Glomerular visceral epithelial cell (primary cell): ENCODE results near the gene DTNA.
A peak's percentile ranks its signal among the peaks of the same experiment; 100 is the strongest.
"Not testable (repeated sequence)": the region's sequence is repeated elsewhere in the genome, so short reads cannot be mapped to it uniquely, and the experiment has no call there.

Experiments used
- DNase-seq: peaks from one replicate; pipeline ENCODE4 v3.0.0-alpha.2; 2016; ENCODE audit errors: extremely low spot score

The DTNA gene

DNA sequence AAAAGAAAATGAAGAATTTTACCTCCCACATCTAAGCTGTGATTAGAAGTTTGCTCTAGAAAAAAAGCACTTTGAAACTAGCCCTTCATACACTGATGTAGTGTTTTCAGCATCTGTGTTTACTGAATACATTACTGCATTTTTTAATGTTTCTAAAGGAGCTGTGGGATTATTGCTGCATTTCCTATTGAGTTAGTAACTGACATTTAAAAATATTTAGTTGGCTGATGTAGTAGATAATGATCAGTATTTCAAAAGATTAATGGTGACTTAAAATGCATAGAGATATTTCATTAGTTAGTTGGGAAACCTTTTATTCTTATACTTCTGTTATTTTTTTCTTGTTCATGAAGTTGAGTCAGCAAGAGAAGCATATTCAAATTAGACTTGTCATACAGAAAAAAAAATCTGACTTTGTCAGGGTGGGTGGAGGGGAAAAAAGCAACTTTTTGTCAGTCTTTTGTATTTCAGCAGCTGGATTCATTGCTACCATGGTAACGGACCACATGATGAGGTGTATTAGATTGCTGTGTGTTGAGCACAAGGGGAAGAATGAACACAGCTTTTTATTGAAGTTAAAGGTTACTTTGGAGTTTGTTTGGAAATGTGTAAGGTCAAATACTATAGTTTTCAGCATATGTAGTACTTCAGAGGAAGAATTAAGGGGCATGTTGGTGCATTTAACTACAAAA lies at the start of gene DTNA:
DTNA (plus strand) TSS at position 549 of the 692 bp plus-strand sequence. CDS start 45,679 bp downstream, outside the sequence.
- peak; percentile 85 for DNase-seq

DNA sequence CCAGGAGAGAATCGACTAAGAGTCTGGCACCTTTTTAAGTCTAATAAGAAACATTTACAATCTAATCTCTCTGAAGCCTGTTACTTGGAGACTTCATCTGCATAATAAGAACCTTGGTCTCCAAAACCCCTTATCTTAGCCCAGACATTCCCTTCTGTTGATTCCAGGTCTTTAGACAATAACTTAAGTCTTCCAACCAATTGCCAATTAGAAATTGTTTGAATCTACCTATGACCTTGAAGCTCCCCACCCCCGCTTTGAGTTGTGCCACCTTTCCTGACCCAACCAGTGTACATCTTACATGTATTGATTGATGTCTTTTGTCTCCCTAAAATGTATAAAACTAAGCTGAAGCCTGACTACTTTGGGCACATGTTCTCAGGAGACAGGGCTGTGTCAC lies 49.5 kb upstream of the DTNA start:
- DNase-seq = no peak

DNA sequence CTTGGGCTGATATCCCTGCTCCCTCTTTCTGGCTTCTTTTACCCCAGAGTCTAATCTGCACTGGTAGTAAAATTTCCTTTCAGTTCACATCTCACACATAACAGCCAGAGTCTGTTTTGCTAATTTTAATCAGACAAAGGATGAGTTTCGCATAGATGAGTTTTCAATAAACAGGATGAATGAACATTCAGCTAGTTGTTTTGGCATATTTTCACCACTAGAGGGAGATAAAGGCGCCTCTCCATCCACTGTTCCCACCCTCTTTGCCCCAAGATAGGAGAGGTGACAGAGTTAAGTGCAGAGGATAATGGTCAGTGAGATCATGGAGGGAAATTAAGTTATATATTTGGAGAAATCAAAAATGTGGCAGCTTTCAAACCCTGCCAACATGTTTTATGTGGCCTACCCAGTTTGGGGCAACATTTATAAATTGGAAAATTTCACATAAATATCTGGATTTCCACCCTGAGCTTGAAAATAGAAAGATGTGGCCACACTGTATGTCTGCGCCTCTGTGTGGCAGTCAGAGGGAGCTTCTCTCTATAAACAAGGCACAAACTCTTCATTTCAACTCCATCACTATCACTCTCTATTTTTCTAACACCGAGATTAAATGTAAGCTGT lies 48.5 kb upstream of the DTNA start:
- peak; percentile 66 for DNase-seq

DNA sequence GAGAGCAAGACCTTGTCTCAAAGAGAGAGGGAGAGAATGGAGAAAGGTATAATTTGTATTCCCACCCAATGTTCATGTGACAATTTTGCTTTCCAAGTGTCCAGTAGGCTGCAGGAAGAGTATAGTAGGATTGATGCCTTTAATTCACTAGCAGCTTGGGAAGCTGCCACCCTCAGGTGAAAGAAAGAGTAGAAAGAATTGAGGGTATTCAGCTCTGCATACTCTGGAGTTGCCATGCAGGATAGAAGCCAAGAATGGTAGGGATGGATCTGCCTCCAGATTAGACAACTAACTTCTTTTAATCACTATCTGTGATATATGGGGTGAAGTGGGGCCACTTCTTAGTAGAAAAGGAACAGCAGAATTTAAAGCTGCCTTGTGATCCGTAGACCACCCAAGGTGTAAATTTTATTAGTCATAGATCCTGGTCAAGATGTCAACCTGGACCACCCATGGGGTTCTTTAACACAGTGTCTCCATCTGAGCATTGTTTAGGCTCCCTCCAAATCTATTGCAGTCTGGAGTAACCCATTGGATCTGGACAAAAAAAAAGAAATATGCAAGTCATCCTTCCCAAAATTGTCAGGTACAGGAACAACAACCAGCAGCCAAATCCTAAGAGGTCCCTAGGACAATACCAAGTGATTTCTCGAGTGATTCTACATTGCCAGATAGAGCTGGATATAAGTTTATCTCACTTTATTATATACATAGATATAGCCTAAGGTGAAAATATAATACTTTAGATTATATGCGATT lies 33.1 kb upstream of the DTNA start:
- DNase-seq = no peak

DNA sequence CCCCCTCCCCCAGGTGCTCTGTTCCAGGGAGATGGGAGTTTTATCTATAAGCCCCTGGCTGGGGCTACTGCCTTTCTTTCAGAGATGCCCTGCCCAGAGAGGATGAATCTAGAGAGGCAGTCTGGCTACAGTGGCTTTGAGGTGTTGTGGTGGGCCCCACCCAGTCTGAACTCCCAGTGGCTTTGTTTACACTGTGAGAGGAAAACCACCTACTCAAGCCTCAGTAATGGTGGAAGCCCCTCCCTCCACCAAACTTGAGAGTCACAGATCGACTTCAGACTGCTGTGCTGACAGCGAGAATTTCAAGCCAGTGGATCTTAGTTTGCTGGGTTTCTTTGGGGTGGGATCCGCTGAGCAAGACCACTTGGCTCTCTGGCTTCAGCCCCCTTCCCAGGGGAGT lies 20.3 kb upstream of the DTNA start:
- not testable (repeated sequence) for DNase-seq

DNA sequence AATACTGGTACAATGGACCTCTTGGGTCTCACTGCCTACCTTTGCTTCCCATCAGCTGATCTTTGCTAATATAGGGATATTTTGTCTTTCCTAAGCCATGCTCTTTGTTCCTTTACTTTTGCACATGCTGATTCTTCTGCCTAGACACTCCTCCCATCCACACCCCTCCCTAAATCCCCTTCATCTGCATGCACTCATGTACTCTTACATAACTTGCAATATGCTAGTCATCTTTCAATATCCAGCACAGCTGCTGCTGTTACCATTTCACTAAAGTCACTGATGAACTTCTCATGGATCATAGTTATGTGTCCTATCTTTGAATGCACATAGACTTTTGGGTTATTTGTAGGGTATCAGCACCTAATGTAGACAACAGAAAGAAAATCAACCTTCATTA lies 18.5 kb upstream of the DTNA start:
- no peak for DNase-seq

DNA sequence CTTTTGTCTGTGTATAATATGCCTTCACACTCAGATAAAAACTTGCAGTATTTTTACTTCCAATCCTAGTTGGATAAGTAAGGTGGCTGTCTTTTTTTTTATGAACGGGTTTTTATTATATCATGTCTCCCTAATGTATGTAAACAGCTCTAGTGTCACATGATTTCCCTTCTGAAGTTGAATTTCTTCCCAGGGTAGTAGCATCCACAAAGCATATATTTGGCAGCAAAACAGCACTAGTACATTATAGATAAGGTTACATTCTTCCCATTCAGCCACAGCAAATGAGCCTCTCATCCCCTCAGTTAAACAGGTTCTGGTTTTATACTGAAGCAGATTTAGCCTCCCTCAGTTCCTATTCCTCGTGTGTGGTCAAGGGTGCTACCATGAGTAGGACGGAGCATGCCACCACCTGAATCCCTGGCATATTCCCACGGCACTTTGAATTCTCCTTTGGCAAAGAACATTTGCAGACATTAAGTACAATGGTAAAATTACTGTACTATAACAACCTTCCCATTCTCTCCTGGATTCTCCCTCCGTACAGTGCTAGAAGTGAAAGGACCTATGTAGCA lies 15.4 kb upstream of the DTNA start:
- DNase-seq = no peak

DNA sequence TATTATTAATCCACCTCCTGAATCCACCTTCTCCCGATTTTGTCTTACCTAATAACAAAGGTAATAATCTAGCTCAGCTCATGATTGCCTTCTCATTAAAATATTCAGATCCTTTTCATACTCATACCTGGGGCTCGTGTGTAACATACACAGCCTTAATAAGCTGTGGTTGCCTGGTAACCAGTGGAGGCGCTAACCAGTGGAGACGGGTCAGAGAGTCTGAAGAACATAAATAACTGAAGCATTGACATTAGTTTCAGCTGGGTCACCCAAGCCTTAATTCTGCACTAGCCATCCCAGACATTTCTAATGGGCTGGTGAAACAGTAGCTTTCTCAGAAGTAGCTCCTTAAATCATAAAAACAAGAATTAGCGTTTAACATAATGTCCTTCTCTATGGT lies 14.8 kb upstream of the DTNA start:
- DNase-seq = no peak

DNA sequence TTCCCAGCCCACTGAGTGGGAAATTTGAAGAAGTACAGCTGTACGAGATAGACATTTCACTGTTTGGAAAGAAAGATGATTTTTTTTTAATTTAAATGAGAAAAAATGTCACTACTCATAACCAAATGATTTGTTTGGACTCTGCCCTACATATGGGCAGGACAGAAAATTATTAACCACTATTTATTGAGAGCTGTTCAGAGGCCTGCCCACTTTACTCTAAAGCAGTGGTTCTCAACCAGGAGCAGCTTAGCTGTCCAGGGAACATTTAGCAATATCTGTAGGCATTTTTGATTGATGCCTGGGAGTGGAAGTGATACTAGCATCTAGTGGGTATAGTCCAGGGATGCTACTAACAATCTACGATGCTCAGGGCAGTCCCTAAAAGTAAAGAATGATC lies 13.4 kb upstream of the DTNA start:
- DNase-seq = no peak

DNA sequence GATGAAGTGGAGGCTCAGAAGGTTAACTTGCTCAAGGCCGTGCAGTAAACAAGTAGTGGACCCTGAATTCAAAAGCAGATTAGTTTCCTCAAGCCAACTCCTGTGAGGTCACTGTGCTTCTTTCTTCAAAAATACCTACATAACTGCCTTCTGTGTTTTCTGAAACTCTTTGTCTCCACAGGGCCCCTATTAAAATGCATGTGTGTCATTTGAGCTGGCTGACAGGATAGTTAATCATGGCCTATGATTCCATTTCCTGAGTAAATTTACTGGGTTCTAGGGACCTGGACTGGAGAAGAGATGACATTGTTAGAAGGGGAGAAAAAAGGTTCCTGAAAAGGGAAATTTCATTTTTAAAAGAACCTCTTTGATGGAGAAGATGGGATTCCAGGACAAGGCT lies 12.9 kb upstream of the DTNA start:
- no peak for DNase-seq

DNA sequence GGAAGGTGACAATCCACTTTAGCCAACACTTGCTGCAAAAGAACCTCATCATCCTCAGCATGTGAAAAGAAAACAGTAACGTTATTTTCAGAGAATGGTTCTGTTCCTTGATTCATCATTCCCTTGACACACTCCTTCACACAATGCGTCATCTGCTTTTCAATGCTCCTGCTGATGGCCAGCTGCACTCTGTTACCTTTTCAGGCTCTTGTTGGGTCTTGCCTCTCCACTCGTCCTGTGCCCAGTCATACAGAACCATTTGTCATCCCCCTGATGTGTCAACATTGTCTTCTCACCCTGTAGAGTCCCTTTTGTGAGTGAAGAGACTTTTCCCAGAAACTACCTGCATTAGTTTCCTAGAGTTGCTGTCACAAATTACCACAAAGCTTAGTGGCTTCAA lies 12.2 kb upstream of the DTNA start:
- no peak for DNase-seq

DNA sequence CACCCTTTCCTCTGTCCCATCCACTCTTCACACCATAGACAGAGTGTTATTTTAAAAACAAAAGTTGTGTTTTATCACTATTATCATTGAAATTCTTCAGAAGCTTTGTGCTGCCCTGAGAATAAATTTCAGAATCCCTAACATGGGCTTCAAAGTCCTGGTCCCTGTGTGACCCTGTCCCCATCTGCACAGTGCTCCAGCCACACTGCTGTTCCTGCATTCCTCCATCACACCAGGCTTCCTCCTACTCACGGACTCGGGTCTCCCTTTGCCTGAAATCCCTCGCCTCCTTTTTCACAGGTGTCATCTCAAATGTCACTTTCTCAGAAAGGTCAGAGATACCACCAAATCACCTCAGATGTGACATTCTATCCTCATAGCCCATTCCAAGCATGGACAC lies 8.2 kb upstream of the DTNA start:
- no peak for DNase-seq

DNA sequence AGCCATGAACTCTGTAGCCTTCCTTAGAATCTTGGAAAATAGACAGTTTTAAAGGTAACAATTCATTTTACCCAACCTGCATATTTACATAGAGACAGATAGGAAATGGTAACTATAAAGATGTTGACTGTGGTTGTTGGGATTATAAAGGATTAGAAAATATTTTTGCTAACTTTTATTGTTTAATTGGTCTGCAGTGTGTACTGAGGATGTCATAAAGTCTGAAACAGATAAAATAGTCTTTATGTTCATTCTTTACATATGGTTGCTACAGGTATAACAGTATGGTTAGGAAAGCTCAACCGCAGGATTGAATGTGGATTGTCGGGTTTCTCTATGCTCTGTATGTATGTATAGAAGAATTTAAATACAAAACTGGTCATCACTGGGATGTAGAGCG lies 7.3 kb upstream of the DTNA start:
- no peak for DNase-seq

DNA sequence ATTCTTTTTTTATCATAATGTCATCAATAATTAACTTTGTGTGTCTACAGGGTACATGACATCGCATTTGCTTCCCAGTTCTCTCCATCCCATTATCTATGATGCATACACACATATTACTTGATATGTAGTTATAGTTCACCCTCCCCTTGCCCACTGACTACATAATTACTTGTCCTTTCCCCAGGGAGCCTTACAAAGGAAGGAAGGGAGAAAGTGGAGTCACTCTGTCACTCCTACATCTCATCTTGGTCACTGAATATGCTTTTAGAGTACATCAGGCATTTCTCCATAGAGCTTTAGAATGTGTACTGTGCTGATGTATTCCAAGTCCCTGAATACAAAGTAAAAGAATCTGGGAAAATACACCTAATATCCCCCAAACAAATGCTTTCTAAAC lies 6.0 kb upstream of the DTNA start:
- no peak for DNase-seq

DNA sequence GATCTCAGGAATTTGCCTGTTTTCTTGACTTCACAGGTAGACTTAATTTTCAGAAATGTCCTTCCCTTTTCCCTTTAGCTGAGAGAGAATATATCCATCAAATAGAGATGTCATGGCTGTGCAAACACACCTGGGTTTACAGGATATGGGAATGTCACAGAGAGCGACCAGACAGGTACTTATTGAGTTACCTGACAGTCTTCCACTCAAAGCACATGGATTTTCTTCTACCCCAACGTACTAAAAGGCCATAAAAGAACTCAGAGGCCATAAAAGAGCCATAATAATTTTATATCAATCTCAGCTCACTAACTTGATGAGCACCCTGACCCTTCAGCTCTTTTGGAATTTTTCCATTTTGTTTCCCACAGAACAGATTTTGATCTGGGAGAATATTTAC lies 5.3 kb upstream of the DTNA start:
- no peak for DNase-seq

DNA sequence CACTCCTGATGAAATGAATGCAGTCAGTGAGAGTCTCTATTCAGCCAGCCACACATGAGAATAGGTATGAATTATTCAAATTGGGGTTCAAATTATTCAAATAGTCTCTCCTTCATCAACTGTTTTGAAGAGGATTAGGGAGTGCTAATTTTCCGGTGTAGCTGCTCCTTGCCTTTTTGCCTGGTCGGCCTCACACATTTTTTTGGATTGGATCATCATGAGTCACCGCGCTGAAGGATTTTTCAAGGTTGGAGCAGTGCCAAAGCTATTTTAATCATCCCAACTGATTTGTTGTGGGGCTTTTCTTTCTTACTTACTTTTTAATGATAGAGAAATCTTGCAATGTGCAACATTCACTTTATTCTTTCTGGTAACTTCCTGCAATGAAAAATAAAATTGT lies 2.4 kb upstream of the DTNA start:
- peak; percentile 83 for DNase-seq

DNA sequence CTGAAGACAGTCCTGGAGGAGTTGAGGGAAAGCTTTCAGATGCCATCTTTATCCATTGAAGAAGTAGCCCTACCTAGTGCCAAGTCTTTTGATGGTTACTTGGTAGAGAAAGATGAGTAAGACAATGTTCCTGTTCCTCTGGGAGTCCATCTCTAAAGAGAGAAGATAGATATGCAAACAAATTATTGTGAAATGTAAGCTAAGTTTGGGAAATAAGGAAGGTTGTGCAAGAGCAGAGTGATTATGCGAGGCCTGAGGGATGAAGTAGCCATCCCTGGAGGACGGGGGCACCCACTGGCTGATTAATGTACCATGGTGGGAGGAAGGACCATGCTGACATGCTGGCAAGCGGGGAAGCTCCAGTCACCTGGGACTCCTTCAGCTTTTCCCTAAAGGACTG lies 994 bp upstream of the DTNA start:
- DNase-seq = peak; percentile 48

DNA sequence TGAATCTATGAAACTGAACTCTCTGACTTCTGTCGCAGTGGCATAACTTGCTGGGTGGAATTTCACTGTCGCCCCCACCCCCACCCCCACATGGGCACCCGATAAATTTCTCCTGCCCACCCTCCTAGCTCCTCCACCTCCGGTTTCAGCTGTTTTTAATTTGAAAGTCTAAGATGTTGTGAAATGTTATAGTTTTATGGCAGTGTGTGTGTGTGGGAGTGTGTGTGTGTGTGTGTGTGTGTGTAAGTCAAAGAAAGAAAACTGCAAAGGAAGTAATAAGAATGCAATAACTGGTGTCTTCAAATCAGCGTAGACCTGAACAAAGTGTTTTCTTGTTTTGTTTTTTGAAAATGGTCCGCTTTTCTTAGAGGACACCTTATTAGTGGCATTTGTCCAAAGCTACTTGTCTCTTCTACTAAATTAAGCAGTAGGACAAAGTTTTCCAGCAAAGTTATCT lies 388 bp downstream of the DTNA start:
- DNase-seq = no peak

DNA sequence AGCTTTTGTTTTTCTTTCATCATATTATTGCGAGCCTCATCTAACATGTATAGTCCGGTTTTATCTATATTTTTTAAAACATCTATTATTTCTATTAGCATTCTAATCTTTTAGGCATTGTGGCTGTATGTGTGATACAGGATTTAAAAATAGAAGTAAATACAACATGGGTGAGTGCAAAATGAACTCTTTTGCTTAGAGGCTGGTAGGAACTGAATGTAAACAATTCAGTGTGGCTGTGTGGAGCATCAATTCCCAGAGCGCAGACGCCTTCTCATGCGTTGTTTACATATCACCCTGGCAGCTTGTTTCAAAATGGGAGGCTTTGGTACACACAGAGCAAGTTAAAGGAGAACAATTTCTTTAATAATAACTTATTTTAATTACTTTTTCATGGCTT lies 836 bp downstream of the DTNA start:
- DNase-seq = no peak

DNA sequence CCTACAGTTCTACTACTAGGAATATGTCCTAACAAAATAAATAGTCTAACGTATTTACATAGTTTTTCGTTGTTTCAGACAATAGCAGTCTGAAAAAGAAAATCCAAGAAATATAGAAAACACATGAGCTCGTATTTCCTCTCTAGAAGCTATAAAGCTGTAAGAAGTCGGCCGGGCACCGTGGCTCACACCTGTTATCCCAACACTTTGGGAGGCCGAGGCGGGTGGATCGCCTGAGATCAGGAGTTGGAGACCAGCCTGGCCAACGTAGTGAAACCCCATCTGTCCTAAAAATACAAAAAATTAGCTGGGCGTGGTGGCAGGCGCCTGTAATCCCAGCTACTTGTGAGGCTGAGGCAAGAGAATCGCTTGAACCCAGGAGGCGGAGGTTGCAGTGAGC lies 6.0 kb downstream of the DTNA start:
- DNase-seq = not testable (repeated sequence)

DNA sequence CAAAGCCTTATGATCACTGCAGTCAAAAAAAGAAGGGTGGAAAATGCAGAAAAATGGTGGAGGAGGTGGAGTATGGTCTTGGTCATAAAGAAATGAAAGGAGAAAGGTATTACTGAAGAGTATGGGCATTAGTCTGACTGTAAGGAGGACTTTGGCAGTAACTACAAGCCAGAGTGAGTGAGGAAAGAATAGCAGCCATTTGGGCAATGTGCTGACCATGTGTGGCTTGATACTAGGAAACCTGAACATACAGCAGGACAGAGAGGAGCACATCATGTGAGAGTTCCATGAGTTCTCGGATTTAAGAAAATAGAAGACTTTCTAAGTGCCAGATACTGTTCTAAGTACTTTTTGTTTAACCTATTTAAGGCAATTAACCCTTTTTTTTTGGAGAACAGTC lies 8.5 kb downstream of the DTNA start:
- no peak for DNase-seq

DNA sequence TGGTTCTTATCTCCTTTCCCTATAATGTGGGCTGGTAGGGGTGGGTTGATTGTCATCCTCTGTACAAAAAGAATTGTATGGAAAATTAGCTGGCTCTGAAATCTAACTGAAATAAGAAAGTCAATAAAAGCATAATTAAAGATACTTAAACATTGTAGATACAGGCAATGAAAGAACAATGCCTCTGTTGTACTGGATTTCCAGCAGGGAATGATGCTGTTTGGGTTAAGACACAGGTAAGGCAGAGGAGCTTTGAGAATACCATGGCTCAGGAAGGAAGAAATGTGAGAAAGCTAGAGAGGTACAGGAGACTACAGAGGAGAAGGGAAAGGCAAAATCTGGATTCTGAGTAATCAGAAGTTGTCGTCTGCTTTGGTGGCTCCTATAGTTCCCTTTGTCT lies 10.1 kb downstream of the DTNA start:
- DNase-seq = no peak

DNA sequence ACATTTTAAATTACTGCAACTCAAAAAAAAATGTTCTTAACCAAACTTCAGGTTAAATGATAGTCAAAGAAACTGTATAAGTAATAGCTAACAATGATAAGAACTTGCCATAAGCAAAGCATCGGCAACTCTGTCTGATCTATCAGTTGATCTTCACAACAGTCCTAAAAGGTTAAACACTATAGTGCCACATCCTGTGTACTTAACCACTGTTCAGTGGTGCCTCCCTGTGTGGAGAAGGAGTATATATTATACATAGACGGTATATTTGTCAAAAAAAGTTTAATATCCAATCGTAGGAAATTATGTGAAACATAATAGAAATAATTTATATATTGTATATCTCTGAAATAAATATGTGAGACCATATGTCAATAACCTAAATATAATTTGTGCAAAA lies 13.0 kb downstream of the DTNA start:
- no peak for DNase-seq
